ENCODE results near the gene ABL1. TPM values are rescaled to one million over a fixed set of nuclear protein-coding genes. Genes with fewer than 3 reads are reported as not detected.

Gene ABL1
- total RNA-seq, 1 experiment from 2014 or later = 67.5 TPM

DNA sequence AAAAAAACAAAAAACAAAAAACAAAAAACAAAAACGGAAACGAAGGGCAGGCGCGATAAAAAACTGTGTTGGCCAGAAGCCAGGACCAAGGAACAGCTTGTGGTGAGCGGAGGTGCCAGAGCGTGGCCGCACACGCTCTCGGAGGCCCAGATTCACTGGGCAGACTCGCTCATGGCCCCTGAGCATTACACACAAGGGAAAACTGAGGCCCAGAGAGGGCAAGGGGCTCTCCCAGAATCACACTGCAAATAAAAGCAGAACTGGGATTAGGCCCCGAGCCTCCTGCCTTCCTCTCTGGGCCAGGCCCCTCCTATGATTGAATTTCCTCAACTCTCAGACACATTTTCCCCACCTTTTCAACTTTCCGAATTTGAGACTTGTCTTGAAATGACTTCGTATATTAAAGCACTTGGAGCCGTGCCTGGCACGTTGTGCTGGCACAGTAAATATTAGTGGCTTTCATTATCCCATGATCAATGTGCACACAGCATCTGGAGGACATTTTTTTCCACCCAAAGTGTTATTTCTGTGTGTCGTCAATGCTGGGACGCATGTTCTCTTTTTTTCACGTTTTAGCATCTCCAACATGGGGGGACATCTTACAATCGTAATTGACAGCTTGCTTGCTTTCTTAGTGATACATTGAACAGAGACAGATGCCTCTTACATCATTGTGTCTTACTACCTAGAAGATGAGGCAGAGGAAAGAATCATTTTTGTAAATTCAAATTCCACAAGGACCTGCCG lies 96.6 kb downstream of the ABL1 start:
- no peak for DNase-seq (ENCODE audit: unreplicated experiment)
- POLR2A ChIA-PET = no interaction called here
- intact Hi-C loops (cut with micrococcal nuclease) = no loop called here
- Mint-ChIP-seq H3K9me3 (ENCODE audit: unreplicated experiment) (no peaks in the 10 kb centered on the region), H3K36me3 (ENCODE audit: insufficient read depth, unreplicated experiment) (no peaks in the 10 kb centered on the region), H3K27me3 (ENCODE audit: insufficient read depth, unreplicated experiment) (no peaks in the 10 kb centered on the region), H3K4me3 (ENCODE audit: unreplicated experiment) (no peak overlapping the region), H3K27ac (ENCODE audit: low read depth, unreplicated experiment) (no peak overlapping the region), H3K4me1 (ENCODE audit: insufficient read depth, unreplicated experiment) (peaks cover 14% of the 10 kb centered on the region)
- CTCF ChIA-PET = interaction anchor here (1.7 kb wide), 1 partner anchor 65 kb away, joined by 3 read pairs; no protein-coding TSS in a partner anchor
- TF ChIP-seq, protein P1, sequence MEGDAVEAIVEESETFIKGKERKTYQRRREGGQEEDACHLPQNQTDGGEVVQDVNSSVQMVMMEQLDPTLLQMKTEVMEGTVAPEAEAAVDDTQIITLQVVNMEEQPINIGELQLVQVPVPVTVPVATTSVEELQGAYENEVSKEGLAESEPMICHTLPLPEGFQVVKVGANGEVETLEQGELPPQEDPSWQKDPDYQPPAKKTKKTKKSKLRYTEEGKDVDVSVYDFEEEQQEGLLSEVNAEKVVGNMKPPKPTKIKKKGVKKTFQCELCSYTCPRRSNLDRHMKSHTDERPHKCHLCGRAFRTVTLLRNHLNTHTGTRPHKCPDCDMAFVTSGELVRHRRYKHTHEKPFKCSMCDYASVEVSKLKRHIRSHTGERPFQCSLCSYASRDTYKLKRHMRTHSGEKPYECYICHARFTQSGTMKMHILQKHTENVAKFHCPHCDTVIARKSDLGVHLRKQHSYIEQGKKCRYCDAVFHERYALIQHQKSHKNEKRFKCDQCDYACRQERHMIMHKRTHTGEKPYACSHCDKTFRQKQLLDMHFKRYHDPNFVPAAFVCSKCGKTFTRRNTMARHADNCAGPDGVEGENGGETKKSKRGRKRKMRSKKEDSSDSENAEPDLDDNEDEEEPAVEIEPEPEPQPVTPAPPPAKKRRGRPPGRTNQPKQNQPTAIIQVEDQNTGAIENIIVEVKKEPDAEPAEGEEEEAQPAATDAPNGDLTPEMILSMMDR (IDR thresholded peaks at IDR 0.05; ENCODE audit: unreplicated experiment) = no peak
- BruUV-seq (replicated peaks) = no TSS peak

DNA sequence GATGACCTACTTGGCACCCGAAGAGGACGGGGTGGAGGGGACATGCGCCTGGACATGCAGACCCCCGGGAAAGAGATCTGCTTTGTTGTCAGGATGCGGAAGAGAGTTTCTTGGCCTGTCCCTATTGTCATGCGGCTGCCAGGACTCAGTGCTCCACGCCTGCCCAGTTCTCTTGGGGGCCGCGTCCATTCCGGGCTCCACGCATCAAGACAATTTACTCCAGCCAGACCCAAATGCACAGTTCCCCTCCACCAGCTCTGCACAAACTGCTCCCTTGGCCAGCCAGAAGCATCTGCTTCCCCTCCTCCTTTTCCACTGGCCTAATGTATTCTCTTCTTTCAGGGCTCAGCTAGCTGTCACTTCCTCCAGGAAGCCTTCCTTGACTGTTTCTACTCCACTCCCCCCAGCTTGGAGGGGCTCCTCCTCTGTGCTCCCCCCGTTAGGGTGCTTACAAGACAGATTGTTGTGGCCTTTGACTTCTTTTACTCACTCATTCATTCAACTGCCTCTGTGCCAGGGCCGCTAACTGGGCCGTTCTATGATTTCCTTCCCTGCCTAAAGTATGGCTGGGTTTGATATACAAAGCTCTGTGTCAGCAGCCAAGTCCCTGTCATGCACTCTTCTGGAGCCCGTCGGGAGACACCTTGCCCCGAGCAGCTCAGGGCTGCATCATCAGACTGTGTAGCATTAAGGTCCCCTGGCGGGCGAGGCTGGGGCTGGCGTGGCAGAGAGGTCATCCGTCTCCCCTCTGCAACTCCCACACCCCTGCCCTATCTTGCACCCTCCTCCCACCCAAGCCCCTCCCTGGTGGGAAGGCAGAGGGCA lies 97.4 kb downstream of the ABL1 start:
- CTCF ChIA-PET = interaction anchor here (0.5 to 1.7 kb wide), 5 partner anchors 10 to 66 kb away, joined by 3 to 4 read pairs (median 3); no protein-coding TSS in a partner anchor

DNA sequence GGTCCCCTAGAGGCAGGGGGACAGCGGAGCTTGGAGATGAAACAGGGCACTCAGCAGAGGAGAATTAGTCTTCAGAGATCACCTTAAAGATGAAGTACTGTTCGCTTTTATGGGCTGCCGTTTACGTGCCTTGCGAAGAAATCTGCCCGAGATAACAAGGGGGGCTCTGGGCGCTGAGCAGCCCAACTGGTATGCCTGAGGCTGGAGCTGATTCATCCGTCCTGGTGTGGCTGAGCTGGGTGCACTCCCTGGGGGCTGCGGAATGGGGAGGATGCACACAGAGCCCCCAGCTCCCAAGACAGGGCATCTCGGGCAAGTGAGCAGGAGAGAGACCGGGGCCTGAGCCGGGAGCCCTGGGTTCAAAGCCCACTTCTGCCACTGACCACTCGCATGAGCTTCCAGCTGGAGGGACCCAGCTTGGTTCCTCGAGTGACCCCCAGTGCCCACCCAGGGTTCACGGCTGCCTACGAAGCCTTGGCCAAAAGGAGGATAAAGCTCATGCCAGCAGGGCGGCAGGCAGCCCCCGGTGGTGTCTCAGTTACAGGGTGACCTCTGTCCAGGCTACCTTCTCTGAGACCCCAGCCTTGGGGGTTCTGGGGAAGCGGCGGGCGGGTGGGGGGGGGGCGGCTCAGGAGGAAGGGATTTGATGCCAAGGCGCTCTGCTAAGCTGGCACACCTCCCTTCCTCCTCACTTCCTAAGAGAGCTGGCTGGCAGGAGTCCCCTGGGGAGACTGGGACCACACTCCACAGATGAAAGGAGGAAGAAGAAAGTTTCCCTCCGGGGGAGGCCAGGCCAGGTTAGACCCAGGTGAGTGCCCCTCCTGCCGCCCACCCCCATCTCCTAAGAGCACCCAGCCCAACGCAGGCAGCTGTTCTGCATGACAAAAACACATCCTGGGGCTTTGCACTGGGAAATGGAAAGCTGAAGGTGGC lies 98.3 kb downstream of the ABL1 start:
- H3K36me3 Mint-ChIP-seq (ENCODE audit: insufficient read depth, unreplicated experiment) = no peaks in the 10 kb centered on the region
- intact Hi-C loops (cut with micrococcal nuclease) = no loop called here
- peaks cover 13% of the 10 kb centered on the region for H3K4me1 Mint-ChIP-seq (ENCODE audit: insufficient read depth, unreplicated experiment)
- no peak overlapping the region for H3K27ac Mint-ChIP-seq (ENCODE audit: low read depth, unreplicated experiment)
- POLR2A ChIA-PET = interaction anchor here (1.3 kb wide), 1 partner anchor 7 kb away, joined by 3 read pairs; no protein-coding TSS in a partner anchor
- no peak for DNase-seq (ENCODE audit: unreplicated experiment)
- CTCF ChIA-PET = interaction anchor here (0.5 to 1.2 kb wide), 3 partner anchors 9 to 64 kb away, joined by 3 to 4 read pairs (median 3); no protein-coding TSS in a partner anchor
- BruUV-seq (replicated peaks) = no TSS peak
- H3K4me3 Mint-ChIP-seq (ENCODE audit: unreplicated experiment) = no peak overlapping the region
- H3K27me3 Mint-ChIP-seq (ENCODE audit: insufficient read depth, unreplicated experiment) = peaks cover 1% of the 10 kb centered on the region
- no peaks in the 10 kb centered on the region for H3K9me3 Mint-ChIP-seq (ENCODE audit: unreplicated experiment)
- TF ChIP-seq, protein P1 (IDR thresholded peaks at IDR 0.05; ENCODE audit: unreplicated experiment) = no peak

More for the DNA sequence above, 97.4 kb downstream of the ABL1 start:
- H3K27ac Mint-ChIP-seq (ENCODE audit: low read depth, unreplicated experiment) = no peak overlapping the region
- no TSS peak for BruUV-seq (replicated peaks)
- TF ChIP-seq, protein P1 (IDR thresholded peaks at IDR 0.05; ENCODE audit: unreplicated experiment) = no peak
- no peaks in the 10 kb centered on the region for H3K9me3 Mint-ChIP-seq (ENCODE audit: unreplicated experiment)
- H3K36me3 Mint-ChIP-seq (ENCODE audit: insufficient read depth, unreplicated experiment) = no peaks in the 10 kb centered on the region
- peaks cover 18% of the 10 kb centered on the region for H3K4me1 Mint-ChIP-seq (ENCODE audit: insufficient read depth, unreplicated experiment)
- no peak for DNase-seq (ENCODE audit: unreplicated experiment)
- POLR2A ChIA-PET = no interaction called here
- intact Hi-C loops (cut with micrococcal nuclease) = no loop called here
- no peaks in the 10 kb centered on the region for H3K27me3 Mint-ChIP-seq (ENCODE audit: insufficient read depth, unreplicated experiment)
- no peak overlapping the region for H3K4me3 Mint-ChIP-seq (ENCODE audit: unreplicated experiment)
